ENCODE data around the gene RTCB. TPM values are rescaled to one million over a fixed set of nuclear protein-coding genes. Genes with fewer than 3 reads are reported as not detected.
A peak's percentile ranks its signal among the peaks of the same experiment; 100 is the strongest.

RTCB gene
- total and polyA plus RNA-seq, 2 experiments from 2014 or later = 52.5 to 99.0 TPM

DNA sequence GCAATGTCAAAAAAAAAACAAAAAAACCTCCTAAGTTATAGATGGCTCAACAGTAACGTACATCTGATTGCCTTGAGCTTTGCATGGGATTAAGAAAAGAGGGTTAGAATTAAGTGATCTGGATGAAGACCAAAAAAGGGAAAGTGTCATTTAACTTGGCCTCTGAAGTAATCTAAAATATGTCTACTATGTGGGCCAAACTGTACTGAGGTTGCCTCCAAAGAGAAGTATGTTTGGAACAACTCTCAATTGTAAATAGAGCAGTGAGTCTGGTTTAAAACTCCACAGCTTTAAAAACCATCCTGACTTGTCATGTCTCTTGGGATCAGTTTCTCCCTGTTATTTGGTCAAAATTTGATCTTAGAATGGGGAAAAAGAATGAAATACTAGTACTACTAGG lies 11.6 kb upstream of the RTCB start:
- TF ChIP-seq POLR2AphosphoS5 (IDR thresholded peaks at IDR 0.05; ENCODE audit: low read depth) = no peak

DNA sequence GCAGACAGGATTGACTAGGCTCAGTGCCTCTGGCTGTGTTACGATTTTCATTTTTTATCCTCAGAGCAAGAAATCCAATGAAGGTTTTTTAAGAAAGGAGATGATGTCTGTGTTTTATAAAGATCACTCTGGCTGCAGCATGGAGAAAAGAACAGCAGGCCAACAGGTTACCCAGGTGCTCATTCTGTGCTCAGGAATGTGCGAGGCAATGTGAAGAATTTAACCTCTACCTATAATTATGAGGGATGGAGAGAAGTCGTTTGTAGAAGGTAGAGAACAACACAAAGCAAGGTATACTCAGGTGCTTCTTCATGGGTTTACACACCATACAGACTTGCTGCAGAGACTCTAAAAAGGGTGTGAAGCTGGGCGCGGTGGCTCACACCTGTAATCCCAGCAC lies 10.0 kb upstream of the RTCB start:
- H3K36me3 ChIP-seq (ENCODE audit: insufficient read depth) = no peaks in the 10 kb centered on the region
- Mint-ChIP-seq H3K27me3 (ENCODE audit: insufficient read depth, low read depth, poor library complexity) (peaks cover 8% of the 10 kb centered on the region), H3K4me3 (no peak overlapping the region), H3K27ac (no peak overlapping the region), H3K4me1 (no peaks in the 10 kb centered on the region; the same call in 2 of the 3 replicates), H3K9me3 (no peaks in the 10 kb centered on the region), H3K36me3 (ENCODE audit: low read depth) (no peaks in the 10 kb centered on the region)
- TF ChIP-seq POLR2AphosphoS5 (IDR thresholded peaks at IDR 0.05; ENCODE audit: low read depth) (no peak), EZH2phosphoT487 (IDR thresholded peaks at IDR 0.05; ENCODE audit: unreplicated experiment) (no peak)
- ATAC-seq (no peak; the same call in 1 of the 3 replicates), DNase-seq (ENCODE audit: low spot score) (peak; percentile 36)
- no peaks in the 10 kb centered on the region for H4K20me1 ChIP-seq (replicated peaks; ENCODE audit: insufficient read depth)
- H3K27ac ChIP-seq (ENCODE audit: low read depth) = no peak overlapping the region
- no peaks in the 10 kb centered on the region for H3K4me1 ChIP-seq (ENCODE audit: insufficient read depth)
- H3K4me3 ChIP-seq = no peak overlapping the region
- no peaks in the 10 kb centered on the region for H3K79me2 ChIP-seq (replicated peaks; ENCODE audit: insufficient read depth)
- no peaks in the 10 kb centered on the region for H3K9me2 ChIP-seq (ENCODE audit: insufficient read depth)
- no peak overlapping the region for H2AFZ ChIP-seq
- no peaks in the 10 kb centered on the region for H3F3A ChIP-seq (replicated peaks; ENCODE audit: low read depth)
- no peak overlapping the region for H3K4me2 ChIP-seq
- H3K27me3 ChIP-seq (ENCODE audit: insufficient read depth) = peaks cover 52% of the 10 kb centered on the region

More for the DNA sequence above, 11.6 kb upstream of the RTCB start:
- H4K20me1 ChIP-seq (replicated peaks; ENCODE audit: insufficient read depth) = no peaks in the 10 kb centered on the region
- DNase-seq (ENCODE audit: low spot score) (no peak), ATAC-seq (no peak)
- H3K27me3 ChIP-seq (ENCODE audit: insufficient read depth) = peaks cover 39% of the 10 kb centered on the region
- no peaks in the 10 kb centered on the region for H3K4me1 ChIP-seq (ENCODE audit: insufficient read depth)
- H2AFZ ChIP-seq = no peak overlapping the region
- H3K36me3 ChIP-seq (ENCODE audit: insufficient read depth) = no peaks in the 10 kb centered on the region
- no peak overlapping the region for H3K27ac ChIP-seq (ENCODE audit: low read depth)
- no peaks in the 10 kb centered on the region for H3K9me2 ChIP-seq (ENCODE audit: insufficient read depth)
- Mint-ChIP-seq H3K27ac (no peak overlapping the region), H3K9me3 (no peaks in the 10 kb centered on the region), H3K27me3 (ENCODE audit: insufficient read depth, low read depth, poor library complexity) (peaks cover 10% of the 10 kb centered on the region), H3K36me3 (ENCODE audit: low read depth) (no peaks in the 10 kb centered on the region), H3K4me1 (no peaks in the 10 kb centered on the region; the same call in 2 of the 3 replicates), H3K4me3 (no peak overlapping the region)
- H3K4me2 ChIP-seq = no peak overlapping the region
- H3K79me2 ChIP-seq (replicated peaks; ENCODE audit: insufficient read depth) = no peaks in the 10 kb centered on the region
- H3F3A ChIP-seq (replicated peaks; ENCODE audit: low read depth) = no peaks in the 10 kb centered on the region
- H3K4me3 ChIP-seq = no peak overlapping the region

GRCh38 chr22:32421484-32421883 lies 9.4 kb upstream of the RTCB start:
- no peak overlapping the region for H3K4me3 Mint-ChIP-seq
- H3K4me1 Mint-ChIP-seq = no peaks in the 10 kb centered on the region; the same call in 2 of the 3 replicates
- TF ChIP-seq EZH2phosphoT487 (IDR thresholded peaks at IDR 0.05; ENCODE audit: unreplicated experiment) (no peak), POLR2AphosphoS5 (IDR thresholded peaks at IDR 0.05; ENCODE audit: low read depth) (no peak)
- Histone ChIP-seq H3K27ac (ENCODE audit: low read depth) (no peak overlapping the region), H4K20me1 (replicated peaks; ENCODE audit: insufficient read depth) (no peaks in the 10 kb centered on the region), H3K36me3 (ENCODE audit: insufficient read depth) (no peaks in the 10 kb centered on the region), H3K4me2 (no peak overlapping the region), H3K79me2 (replicated peaks; ENCODE audit: insufficient read depth) (no peaks in the 10 kb centered on the region), H3K4me3 (no peak overlapping the region), H2AFZ (no peak overlapping the region), H3F3A (replicated peaks; ENCODE audit: low read depth) (no peaks in the 10 kb centered on the region), H3K4me1 (ENCODE audit: insufficient read depth) (no peaks in the 10 kb centered on the region), H3K9me2 (ENCODE audit: insufficient read depth) (no peaks in the 10 kb centered on the region), H3K27me3 (ENCODE audit: insufficient read depth) (peaks cover 53% of the 10 kb centered on the region)
- H3K27me3 Mint-ChIP-seq (ENCODE audit: insufficient read depth, low read depth, poor library complexity) = peaks cover 8% of the 10 kb centered on the region
- H3K9me3 Mint-ChIP-seq = no peaks in the 10 kb centered on the region
- no peak for DNase-seq (ENCODE audit: low spot score)
- no peak for ATAC-seq
- no peak overlapping the region for H3K27ac Mint-ChIP-seq
- no peaks in the 10 kb centered on the region for H3K36me3 Mint-ChIP-seq (ENCODE audit: low read depth)

- no peaks in the 10 kb centered on the region for H3K9me2 ChIP-seq (ENCODE audit: insufficient read depth)
- H3K4me2 ChIP-seq = no peak overlapping the region
- peaks cover 7% of the 10 kb centered on the region for H3K27me3 Mint-ChIP-seq (ENCODE audit: insufficient read depth, low read depth, poor library complexity)
- no peak overlapping the region for H3K27ac ChIP-seq (ENCODE audit: low read depth)
- no peaks in the 10 kb centered on the region for H3K9me3 Mint-ChIP-seq
- H3K4me1 ChIP-seq (ENCODE audit: insufficient read depth) = no peaks in the 10 kb centered on the region
- H3K4me3 Mint-ChIP-seq = no peak overlapping the region
- no peak overlapping the region for H3K27ac Mint-ChIP-seq
- H3K4me3 ChIP-seq = no peak overlapping the region
- DNase-seq (ENCODE audit: low spot score) (no peak), ATAC-seq (no peak)
- H3K4me1 Mint-ChIP-seq = peaks cover 6% of the 10 kb centered on the region
- H4K20me1 ChIP-seq (replicated peaks; ENCODE audit: insufficient read depth) = no peaks in the 10 kb centered on the region
- no peak overlapping the region for H2AFZ ChIP-seq
- no peaks in the 10 kb centered on the region for H3F3A ChIP-seq (replicated peaks; ENCODE audit: low read depth)
- no peaks in the 10 kb centered on the region for H3K79me2 ChIP-seq (replicated peaks; ENCODE audit: insufficient read depth)
- H3K36me3 ChIP-seq (ENCODE audit: insufficient read depth) = no peaks in the 10 kb centered on the region
- peaks cover 40% of the 10 kb centered on the region for H3K27me3 ChIP-seq (ENCODE audit: insufficient read depth)
- H3K36me3 Mint-ChIP-seq (ENCODE audit: low read depth) = no peaks in the 10 kb centered on the region
- no peak for TF ChIP-seq EZH2 (IDR thresholded peaks at IDR 0.05; ENCODE audit: low read depth, unreplicated experiment)
- TF ChIP-seq CREB1 (CRISPR knock-in tag; IDR thresholded peaks at IDR 0.05; ENCODE audit: low read depth) = no peak
- no peak for TF ChIP-seq JUNB (IDR thresholded peaks at IDR 0.05; ENCODE audit: unreplicated experiment)
- no peak for TF ChIP-seq ZNF462 (CRISPR knock-in tag; IDR thresholded peaks at IDR 0.05)
Observed at GRCh38 chr22:32417906-32418305, 5.9 kb upstream of the RTCB start.
